ENCODE data around the gene XYLB.

XYLB gene

GRCh38 chr3:38458796-38459498, 112.4 kb downstream of the XYLB start:
- FAIRE-seq (no peak), DNase-seq (ENCODE audit: insufficient read length, low spot score) (no peak)
- TF ChIP-seq SPI1 (IDR thresholded peaks at IDR 0.05; ENCODE audit: low read depth, low read length), result no peak
- no peak for TF ChIP-seq TAF1 (IDR thresholded peaks at IDR 0.05; ENCODE audit: low read depth, low read length)
- TF ChIP-seq PAX5 (IDR thresholded peaks at IDR 0.05; ENCODE audit: insufficient read depth, low read length, severe bottlenecking), result no peak
- TF ChIP-seq POLR2A (IDR thresholded peaks at IDR 0.05; ENCODE audit: low read depth, low read length), result no peak
- no peak for TF ChIP-seq POLR2AphosphoS5 (IDR thresholded peaks at IDR 0.05; ENCODE audit: low read depth, low read length)
- TF ChIP-seq POU2F2 (IDR thresholded peaks at IDR 0.05; ENCODE audit: low read depth, low read length), result no peak

GRCh38 chr3:38459499-38460048, 113.0 kb downstream of the XYLB start:
- DNase-seq (ENCODE audit: insufficient read length, low spot score), result no peak
- no peak for FAIRE-seq
- TF ChIP-seq POU2F2 (IDR thresholded peaks at IDR 0.05; ENCODE audit: low read depth, low read length) (no peak), POLR2A (IDR thresholded peaks at IDR 0.05; ENCODE audit: low read depth, low read length) (no peak), PAX5 (IDR thresholded peaks at IDR 0.05; ENCODE audit: insufficient read depth, low read length, severe bottlenecking) (no peak), SPI1 (IDR thresholded peaks at IDR 0.05; ENCODE audit: low read depth, low read length) (no peak), POLR2AphosphoS5 (IDR thresholded peaks at IDR 0.05; ENCODE audit: low read depth, low read length) (no peak), TAF1 (IDR thresholded peaks at IDR 0.05; ENCODE audit: low read depth, low read length) (no peak)

GRCh38 chr3:38460377-38461270, 114.0 kb downstream of the XYLB start:
- FAIRE-seq (no peak), DNase-seq (ENCODE audit: insufficient read length, low spot score) (no peak)
- TF ChIP-seq TAF1 (IDR thresholded peaks at IDR 0.05; ENCODE audit: low read depth, low read length), result no peak
- TF ChIP-seq SPI1 (IDR thresholded peaks at IDR 0.05; ENCODE audit: low read depth, low read length), result no peak
- TF ChIP-seq POLR2A (IDR thresholded peaks at IDR 0.05; ENCODE audit: low read depth, low read length), result no peak
- TF ChIP-seq POLR2AphosphoS5 (IDR thresholded peaks at IDR 0.05; ENCODE audit: low read depth, low read length), result no peak
- TF ChIP-seq PAX5 (IDR thresholded peaks at IDR 0.05; ENCODE audit: insufficient read depth, low read length, severe bottlenecking), result no peak
- no peak for TF ChIP-seq POU2F2 (IDR thresholded peaks at IDR 0.05; ENCODE audit: low read depth, low read length)

Data from GM12891 (cell line).